Measurements from ENCODE around the gene GALNT9.
"Not testable (repeated sequence)": the region's sequence is repeated elsewhere in the genome, so short reads cannot be mapped to it uniquely, and the experiment has no call there.

GALNT9 gene

GRCh38 chr12:132311201-132311915, 18.0 kb downstream of the GALNT9 start:
- no peak for FAIRE-seq

- FAIRE-seq, result no peak
These were observed 19.0 kb downstream of the GALNT9 start for GRCh38 chr12:132310181-132311040.

GRCh38 chr12:132309596-132310086, 19.7 kb downstream of the GALNT9 start:
- FAIRE-seq, result no peak

GRCh38 chr12:132308853-132309595, 20.4 kb downstream of the GALNT9 start:
- no peak for FAIRE-seq

GRCh38 chr12:132307976-132308852, 21.2 kb downstream of the GALNT9 start:
- no peak for FAIRE-seq

GRCh38 chr12:132306885-132307191, 22.6 kb downstream of the GALNT9 start:
- FAIRE-seq, result no peak

- no peak for FAIRE-seq
These were observed 23.2 kb downstream of the GALNT9 start for GRCh38 chr12:132305991-132306884.

- no peak for FAIRE-seq
These were observed 23.8 kb downstream of the GALNT9 start for GRCh38 chr12:132305560-132305966.

GRCh38 chr12:132304866-132305265, 24.5 kb downstream of the GALNT9 start:
- not testable (repeated sequence) for FAIRE-seq

GRCh38 chr12:132303853-132304373, 25.5 kb downstream of the GALNT9 start:
- FAIRE-seq, result not testable (repeated sequence)

GRCh38 chr12:132302466-132303358, 26.7 kb downstream of the GALNT9 start:
- no peak for FAIRE-seq

- FAIRE-seq, result no peak
These were observed 28.3 kb downstream of the GALNT9 start for GRCh38 chr12:132300789-132301722.

GRCh38 chr12:132296063-132296462, 33.3 kb downstream of the GALNT9 start:
- no peak for FAIRE-seq

- not testable (repeated sequence) for FAIRE-seq
These were observed 33.8 kb downstream of the GALNT9 start for GRCh38 chr12:132295561-132295960.

GRCh38 chr12:132295101-132295526, 34.3 kb downstream of the GALNT9 start:
- FAIRE-seq, result no peak

- no peak for FAIRE-seq
These were observed 35.0 kb downstream of the GALNT9 start for GRCh38 chr12:132294121-132295034.
